ENCODE results near the gene PFN2.

DNA sequence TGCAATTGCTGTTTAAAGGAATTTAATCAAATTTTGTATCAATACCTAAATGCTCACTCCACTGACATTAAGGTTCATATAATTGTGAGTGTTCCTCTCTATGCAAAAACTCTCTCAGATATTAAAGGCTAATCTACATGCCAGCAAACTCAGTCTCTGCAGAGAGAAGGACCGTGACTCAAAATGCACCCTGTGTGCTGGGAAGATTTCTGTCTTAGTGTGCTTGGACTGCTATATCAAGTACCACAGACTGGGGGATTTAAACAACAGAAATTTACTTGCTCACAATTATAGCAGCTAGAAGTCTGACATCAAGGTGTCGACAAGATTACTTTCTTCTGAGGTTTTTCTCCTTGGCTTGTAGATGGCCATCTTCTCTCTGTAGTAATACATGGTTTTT lies 18.6 kb upstream of the PFN2 start:
- TF ChIP-seq CTCF (IDR thresholded peaks at IDR 0.05; ENCODE audit: borderline replicate concordance, extremely low read depth, low read length, poor library complexity, severe bottlenecking) (no peak), EZH2 (IDR thresholded peaks at IDR 0.05; ENCODE audit: borderline replicate concordance, low read depth, low read length, severe bottlenecking) (no peak)
